GM18867 (cell line): ENCODE measurements around the gene TAS2R20.
"Not testable (repeated sequence)": the region's sequence is repeated elsewhere in the genome, so short reads cannot be mapped to it uniquely, and the experiment has no call there.

Source experiments
- ATAC-seq: cut with Tn5 transposase; IDR thresholded peaks from one replicate; pipeline ENCODE4 v1.9.1; 2021; ENCODE audit warnings: mild to moderate bottlenecking, moderate library complexity; ENCODE audit not compliant: unreplicated experiment

The TAS2R20 gene

DNA sequence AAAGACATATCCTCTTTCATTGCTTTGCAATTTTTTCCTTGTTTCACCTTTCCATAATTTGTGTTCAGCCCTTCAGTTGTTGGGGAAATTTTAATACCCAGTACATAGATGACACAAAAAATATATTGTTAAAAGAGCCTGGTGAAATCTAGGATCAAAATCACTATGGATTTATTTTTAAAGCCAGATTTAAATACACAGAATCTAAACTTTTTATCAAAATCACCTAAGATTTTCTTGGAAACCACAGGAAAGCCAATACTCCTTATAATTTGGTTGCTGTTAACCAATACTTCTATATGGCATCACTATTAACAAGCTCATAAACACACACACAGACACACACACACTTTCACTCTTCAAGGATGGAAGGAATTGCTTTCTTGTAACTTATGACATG lies at the start of gene TAS2R20:
Gene TAS2R20, minus strand, starts transcription at position 101 of the 400 bp plus-strand sequence. CDS start 429 bp downstream, outside the sequence.
- ATAC-seq = no peak

DNA sequence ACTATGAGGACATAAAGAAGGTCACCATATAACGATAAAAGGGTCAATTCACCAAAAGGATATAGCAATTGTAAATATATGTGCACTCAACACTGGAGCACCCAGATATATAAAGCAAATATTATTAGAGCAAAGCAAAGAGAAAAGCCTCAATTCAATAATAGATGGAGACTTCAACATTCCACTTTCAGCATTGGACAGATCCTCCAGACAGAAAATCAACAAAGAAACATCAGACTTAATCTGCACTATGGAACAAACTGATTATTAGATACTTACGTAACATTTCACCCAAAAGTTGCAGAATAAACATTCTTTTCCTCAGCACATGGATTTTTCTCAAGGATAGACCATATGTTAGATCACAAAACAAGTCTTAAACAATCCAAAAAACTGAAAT lies 43.3 kb upstream of the TAS2R20 start:
- ATAC-seq = not testable (repeated sequence)

DNA sequence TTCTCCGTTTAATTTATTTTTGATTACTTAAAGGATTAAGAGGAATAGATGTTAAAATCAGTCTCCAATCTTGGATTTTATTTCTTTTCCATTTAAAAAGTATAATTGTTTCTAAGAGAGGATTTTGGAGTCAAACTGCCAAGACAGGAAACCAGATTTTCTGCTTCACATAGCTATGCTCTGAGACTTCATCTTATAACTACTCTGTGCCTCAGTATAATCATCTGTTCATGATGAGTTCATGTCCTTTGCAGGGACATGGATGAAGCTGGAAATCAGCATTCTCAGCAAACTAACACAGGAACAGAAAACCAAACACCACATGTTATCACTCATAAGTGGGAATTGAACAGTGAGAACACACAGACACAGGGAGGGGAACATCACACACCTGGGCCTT lies 42.1 kb upstream of the TAS2R20 start:
- ATAC-seq = no peak

- ATAC-seq = no peak
Measured at GRCh38 chr12:11039171-11039570, 41.1 kb upstream of the TAS2R20 start.

DNA sequence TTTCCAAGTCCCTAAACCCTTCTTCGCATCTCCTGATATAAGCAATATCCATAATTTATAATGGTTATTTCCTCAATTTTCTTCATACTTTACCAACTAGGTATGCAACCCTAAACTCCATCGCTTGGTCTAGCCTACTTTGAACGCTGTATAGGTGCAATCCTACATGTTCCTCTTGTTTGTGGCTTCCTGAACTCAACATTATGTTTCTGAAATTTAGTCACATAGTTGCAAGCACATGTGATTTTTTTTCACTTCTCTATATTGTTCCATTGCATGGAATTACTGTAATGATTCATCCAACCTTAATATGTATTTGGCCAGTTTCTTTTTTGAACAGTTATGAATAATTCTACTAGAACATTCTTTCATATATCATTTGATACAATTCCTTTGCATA lies 35.9 kb upstream of the TAS2R20 start:
- not testable (repeated sequence) for ATAC-seq

DNA sequence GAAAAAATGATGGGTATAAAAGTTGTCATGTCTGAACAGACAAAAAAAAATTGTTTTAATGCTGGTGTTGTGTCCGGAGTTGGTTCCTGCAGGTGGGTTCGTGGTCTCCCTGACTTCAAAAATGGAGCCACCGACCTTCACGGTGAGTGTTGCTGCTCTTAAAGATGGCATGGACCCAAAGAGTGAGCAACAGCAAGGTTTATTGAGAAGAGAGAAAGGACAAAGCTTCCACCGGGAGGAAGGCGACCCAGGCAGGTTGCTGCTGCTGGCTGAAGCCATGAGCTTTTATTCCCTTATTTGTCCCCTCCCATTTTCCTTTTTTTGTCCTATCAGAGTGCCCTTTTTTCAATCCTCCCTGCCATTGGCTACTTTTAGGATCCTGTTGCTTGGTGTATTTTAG lies 33.2 kb upstream of the TAS2R20 start, which contains the start of gene TAS2R31:
Gene TAS2R31, minus strand, starts transcription at position 101 of the 400 bp plus-strand sequence. Its CDS starts 72 bp downstream, at position 29.
- ATAC-seq = no peak

- no peak for ATAC-seq
Measured at GRCh38 chr12:11026118-11026517, 28.0 kb upstream of the TAS2R20 start.

- no peak for ATAC-seq
Measured at GRCh38 chr12:11023387-11023786, 25.3 kb upstream of the TAS2R20 start.

GRCh38 chr12:11022520-11022919 lies 24.4 kb upstream of the TAS2R20 start, which contains the start of gene TAS2R19:
Gene TAS2R19, minus strand, starts transcription at chr12:11022620. Its CDS starts 49 bp downstream, at chr12:11022571.
- ATAC-seq = no peak

DNA sequence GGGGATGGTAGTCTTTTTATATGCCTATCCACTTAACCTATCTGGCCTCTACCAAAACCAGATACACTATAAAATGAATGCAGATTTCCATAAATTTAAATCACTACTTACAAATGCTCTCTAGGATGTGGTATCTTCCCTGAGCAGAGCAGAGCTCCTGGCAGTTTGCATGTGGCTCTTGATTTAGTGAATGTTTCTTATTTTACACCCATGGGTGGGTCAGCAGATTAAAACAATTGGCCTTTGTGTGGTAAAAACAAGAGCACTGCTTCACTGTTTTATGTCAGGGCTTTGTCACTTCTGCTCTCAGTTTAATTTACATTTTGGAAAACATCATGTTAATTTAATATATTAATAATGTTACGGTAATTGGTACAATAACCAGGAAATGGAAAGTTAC lies 18.8 kb upstream of the TAS2R20 start:
- ATAC-seq = no peak

GRCh38 chr12:11015775-11016430 lies 17.8 kb upstream of the TAS2R20 start:
- ATAC-seq = no peak

GRCh38 chr12:11014234-11014633 lies 16.1 kb upstream of the TAS2R20 start:
- no peak for ATAC-seq

DNA sequence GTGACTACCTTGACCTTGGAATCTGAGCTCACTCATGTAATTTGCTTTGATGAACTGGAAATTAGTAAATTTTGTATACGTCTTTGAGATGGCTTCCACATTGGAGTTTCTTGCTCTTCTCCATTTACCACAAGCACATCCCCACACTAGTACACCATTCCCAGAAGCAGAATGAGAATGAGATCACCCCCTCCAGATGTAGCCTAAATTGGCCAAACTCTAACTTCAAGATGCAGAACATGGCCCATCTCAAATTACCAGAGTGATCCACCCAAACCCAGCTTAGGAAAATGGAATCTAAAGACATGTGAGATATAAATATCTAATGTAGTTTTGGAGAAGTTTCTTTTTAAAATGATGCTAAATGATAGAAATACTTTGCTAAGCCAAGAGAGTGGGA lies 9.5 kb upstream of the TAS2R20 start:
- ATAC-seq = no peak

DNA sequence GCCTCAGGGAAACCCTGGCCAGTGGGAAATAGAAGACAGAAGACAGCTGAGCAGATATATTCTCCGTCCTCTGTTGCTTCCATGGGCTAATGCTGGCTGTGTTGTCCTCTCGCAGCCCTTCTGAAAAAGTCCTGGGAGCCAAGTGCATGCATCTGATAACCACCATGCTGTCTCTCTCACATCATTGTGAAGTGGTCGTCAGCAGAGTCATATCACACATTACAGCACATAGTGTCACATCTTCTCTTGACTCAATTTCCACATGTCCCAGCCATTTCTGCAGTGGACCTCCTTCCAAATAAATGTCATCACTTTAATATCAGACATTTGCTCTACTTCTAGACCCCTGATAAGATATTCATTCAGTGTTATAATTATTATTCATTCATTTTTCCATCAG lies 3.8 kb downstream of the TAS2R20 start:
- ATAC-seq = no peak

GRCh38 chr12:10989107-10989506 lies 9.0 kb downstream of the TAS2R20 start:
- no peak for ATAC-seq

- ATAC-seq = no peak
Measured at GRCh38 chr12:10986812-10987211, 11.3 kb downstream of the TAS2R20 start, which contains the start of gene TAS2R50. Gene TAS2R50, minus strand, starts transcription at chr12:10986912. Its CDS starts 52 bp downstream, at chr12:10986860.

- ATAC-seq = no peak
Measured at GRCh38 chr12:10982244-10982643, 15.9 kb downstream of the TAS2R20 start.

DNA sequence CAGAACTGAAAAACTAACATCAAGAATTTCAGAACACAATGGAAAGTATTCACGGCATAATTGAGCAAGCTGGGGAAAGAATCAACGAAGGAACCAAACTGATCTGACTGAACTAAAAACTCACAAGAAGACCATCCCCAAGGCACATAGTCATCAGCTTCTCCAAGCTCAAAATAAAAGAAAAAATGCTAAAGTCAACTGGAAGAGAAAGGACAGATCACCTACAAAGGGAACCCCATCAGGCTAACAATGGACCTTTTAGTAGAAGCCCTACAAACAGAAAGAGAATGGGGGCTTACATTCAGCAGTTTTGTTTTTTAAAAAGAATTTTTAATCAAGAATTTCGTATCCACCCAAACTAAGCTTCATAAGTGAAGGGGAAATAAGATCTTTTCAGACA lies 23.1 kb downstream of the TAS2R20 start:
- ATAC-seq = no peak

DNA sequence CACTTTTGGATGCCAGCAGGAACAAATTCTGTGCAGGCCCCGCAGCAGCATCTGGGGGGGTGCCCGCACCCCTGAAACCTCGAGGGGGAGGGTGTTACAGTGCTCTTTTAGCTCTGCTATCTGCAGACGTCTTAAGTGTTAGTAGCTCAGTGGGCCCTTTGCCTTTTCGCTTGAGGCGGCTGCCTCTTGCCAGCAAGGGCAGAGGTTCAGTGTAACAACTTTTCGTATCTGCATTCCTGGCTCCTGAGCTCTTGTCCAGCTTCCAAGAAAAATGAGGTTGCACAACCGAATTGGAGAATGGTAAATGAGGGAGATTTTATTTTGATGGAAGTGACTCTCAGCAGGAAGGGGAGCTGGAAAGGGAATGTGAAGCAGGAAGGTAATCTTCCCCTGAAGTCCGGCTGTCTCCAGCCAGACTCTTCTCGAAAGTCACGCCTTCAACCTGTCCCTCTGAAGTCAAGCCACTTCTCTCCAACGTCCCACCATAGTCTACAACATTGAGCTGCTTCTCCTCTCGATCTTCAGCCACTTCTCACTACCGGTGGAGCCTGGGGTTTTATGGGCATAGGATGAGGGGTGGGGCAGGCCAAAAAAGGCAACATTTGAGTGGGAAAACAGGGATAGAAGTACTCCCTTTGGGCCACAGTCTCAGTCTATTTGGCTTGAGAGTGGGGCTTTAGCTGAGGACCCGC lies 29.2 kb downstream of the TAS2R20 start:
- ATAC-seq = no peak

DNA sequence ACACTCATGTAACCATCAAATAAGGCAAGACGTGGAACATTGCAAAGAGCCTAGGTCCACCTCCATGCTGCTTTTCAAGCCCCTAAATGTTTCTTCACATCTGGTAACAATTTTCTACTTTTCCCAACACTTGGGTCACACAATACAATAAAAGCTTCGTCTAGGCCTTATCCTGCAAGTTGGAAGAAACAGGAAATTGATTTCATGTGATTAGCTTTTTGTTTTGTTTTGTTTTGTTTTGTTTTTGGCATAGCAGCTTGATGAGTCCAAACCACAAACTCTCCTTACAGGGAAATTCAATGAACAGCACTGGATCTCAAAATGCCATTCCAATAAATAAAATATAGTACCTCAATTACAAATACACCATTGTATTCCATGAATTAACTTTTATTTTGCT lies 30.7 kb downstream of the TAS2R20 start:
- no peak for ATAC-seq

- no peak for ATAC-seq
Measured at GRCh38 chr12:10966314-10966713, 31.8 kb downstream of the TAS2R20 start.

DNA sequence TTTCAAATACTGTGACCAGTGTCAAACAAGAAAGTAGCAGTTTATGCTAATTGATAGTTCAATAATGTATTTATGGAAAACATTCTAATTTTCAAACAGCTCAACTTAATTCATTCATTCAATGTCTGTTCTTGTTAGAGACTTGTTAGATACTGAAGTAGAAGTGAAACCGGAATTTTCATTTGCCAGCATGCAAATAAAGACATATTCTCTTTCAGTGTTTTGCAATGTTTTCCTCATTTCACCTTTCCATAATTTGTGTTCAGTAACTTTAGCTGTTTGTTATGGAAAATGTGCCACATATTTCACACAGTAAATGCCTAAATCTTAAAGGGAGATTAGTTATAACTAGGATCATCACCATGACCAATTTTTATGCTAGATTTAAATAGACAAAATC lies 32.6 kb downstream of the TAS2R20 start:
- ATAC-seq = no peak
